K562 (cell line): Measurements from ENCODE around the gene ERF. TPM values are rescaled to one million over a fixed set of nuclear protein-coding genes. Genes with fewer than 3 reads are reported as not detected.

Experiments used
- BRD9 ChIP-seq: fragments of 450-650 bp; IDR thresholded peaks from 2 replicates; pipeline ENCODE4 v1.6.1; 2018; ENCODE audit warnings: low read depth; ENCODE audit not compliant: partially characterized antibody
- CREB1 ChIP-seq, 2 experiments: sonication (generic) in 1 of 2; formaldehyde crosslinking in 1 of 2; IDR thresholded peaks; 2 replicates each; pipeline versions ENCODE4 v1.6.1 to v1.8.0; 2012 to 2022; ENCODE audit warnings: inconsistent platforms in 1 of 2, mild to moderate bottlenecking in 1 of 2, missing genetic modification reagents in 1 of 2, moderate library complexity in 1 of 2
- CXXC5 ChIP-seq: fragments of 250-450 bp; sonication (Bioruptor Pico); IDR thresholded peaks from 2 replicates; pipeline ENCODE4 v1.8.0; 2022; ENCODE audit warnings: inconsistent platforms, mild to moderate bottlenecking, moderate library complexity
- DPF2 ChIP-seq: fragments of 450-650 bp; IDR thresholded peaks from 2 replicates; pipeline ENCODE4 v1.6.1; 2016
- ESRRA ChIP-seq: fragments of 450-650 bp; IDR thresholded peaks from 2 replicates; pipeline ENCODE4 v1.6.1; 2014; ENCODE audit warnings: low read depth, mild to moderate bottlenecking, moderate library complexity, borderline replicate concordance
- JUN ChIP-seq, 2 experiments: sonication (generic) in 1 of 2; formaldehyde crosslinking in 1 of 2; IDR thresholded peaks; 2 replicates each; pipeline versions ENCODE4 v1.6.1 to v1.8.0; 2012 to 2022; ENCODE audit warnings: borderline replicate concordance in 2 of 2, mild to moderate bottlenecking in 2 of 2, improper control_type of control experiment in 1 of 2, low read depth in 1 of 2, low read length in 1 of 2, missing genetic modification reagents in 1 of 2
- JUND ChIP-seq, 2 experiments: IDR thresholded peaks; 2 replicates in 1 of 2; 3 replicates in 1 of 2; pipeline ENCODE4 v1.6.1; 2011; ENCODE audit warnings: borderline replicate concordance in 2 of 2, low read depth in 2 of 2, low read length in 2 of 2, improper control_type of control experiment in 1 of 2, missing biosample characterization in 1 of 2, missing genetic modification characterization in 1 of 2, missing genetic modification reagents in 1 of 2
- KHSRP ChIP-seq: fragments of 450-650 bp; IDR thresholded peaks from 2 replicates; pipeline ENCODE4 v1.6.1; 2017
- MAFF ChIP-seq: IDR thresholded peaks from 2 replicates; pipeline ENCODE4 v1.6.1; 2012; ENCODE audit warnings: low read length, improper control_type of control experiment
- NEUROD1 ChIP-seq: fragments of 150-350 bp; IDR thresholded peaks from 2 replicates; pipeline ENCODE4 v1.6.1; 2014; ENCODE audit warnings: borderline replicate concordance, low read length, low read depth; ENCODE audit not compliant: partially characterized antibody
- NR2C2 ChIP-seq, 2 experiments: fragments of 200-800 bp in 1 of 2; sonication (Bioruptor generic) in 1 of 2; sonication (generic) in 1 of 2; formaldehyde crosslinking in 1 of 2; IDR thresholded peaks; 2 replicates each; pipeline versions ENCODE4 v1.6.1 to v1.8.0; 2016 to 2022; ENCODE audit warnings: mild to moderate bottlenecking in 1 of 2, missing compliant biosample characterization in 1 of 2, missing genetic modification characterization in 1 of 2, missing genetic modification reagents in 1 of 2
- NR3C1 ChIP-seq: sonication (generic); formaldehyde crosslinking; IDR thresholded peaks from 2 replicates; pipeline ENCODE4 v1.8.1; 2022; ENCODE audit warnings: missing genetic modification reagents
- RAD51 ChIP-seq: fragments of 450-650 bp; IDR thresholded peaks from 2 replicates; pipeline ENCODE4 v1.7.1; 2016; ENCODE audit warnings: low read depth, mild to moderate bottlenecking, borderline replicate concordance
- SP2 ChIP-seq: IDR thresholded peaks from 2 replicates; pipeline ENCODE4 v1.6.1; 2011; ENCODE audit warnings: mild to moderate bottlenecking, low read depth, low read length, moderate library complexity; ENCODE audit not compliant: poor library complexity, severe bottlenecking; ENCODE audit errors: extremely low read depth
- ZBTB9 ChIP-seq: fragments of 450-650 bp; formaldehyde crosslinking; IDR thresholded peaks from 2 replicates; pipeline ENCODE4 v1.4.0; 2020; ENCODE audit warnings: mild to moderate bottlenecking, moderate library complexity
- ZEB2 ChIP-seq: fragments of 450-650 bp; IDR thresholded peaks from 2 replicates; pipeline ENCODE4 v1.6.1; 2016
- ZFP30 ChIP-seq: fragments of 250-450 bp; sonication (Bioruptor Pico); IDR thresholded peaks from 2 replicates; pipeline ENCODE4 v1.8.0; 2022; ENCODE audit warnings: moderate library complexity, mild to moderate bottlenecking, inconsistent platforms, borderline replicate concordance
- ZNF217 ChIP-seq: sonication (generic); formaldehyde crosslinking; IDR thresholded peaks from 2 replicates; pipeline ENCODE4 v1.8.0; 2022; ENCODE audit warnings: mild to moderate bottlenecking, missing genetic modification reagents
- ZNF239 ChIP-seq: fragments of 250-450 bp; sonication (Bioruptor Pico); IDR thresholded peaks from 2 replicates; pipeline ENCODE4 v1.4.0; 2020; ENCODE audit warnings: mild to moderate bottlenecking
- ZNF398 ChIP-seq: fragments of 250-450 bp; sonication (Bioruptor Pico); IDR thresholded peaks from 2 replicates; pipeline ENCODE4 v1.8.0; 2021; ENCODE audit warnings: moderate library complexity, mild to moderate bottlenecking, inconsistent platforms
- ZNF75A ChIP-seq: fragments of 450-650 bp; formaldehyde crosslinking; IDR thresholded peaks from 2 replicates; pipeline ENCODE4 v1.4.0; 2020; ENCODE audit warnings: mild to moderate bottlenecking
- polyA plus RNA-seq, 8 experiments: library from polyadenylated mRNA; depleted of rRNA in 4 of 8; stranded (reverse) in 5 of 8; unstranded in 3 of 8; fragments of >200 nt; fragmentation: Nextera tagmentation in 2 of 8; fragmentation: Illumina TruSeq in 1 of 8; extraction: Ambion mirVana in 2 of 8; extraction: Trizol in 1 of 8; gene quantifications; 2 replicates each; pipeline versions ENCODE4 v1.2.1 to v1.2.3, GENCODE V29; 2011 to 2014; ENCODE audit warnings: inconsistent platforms in 1 of 8, missing spikeins in 1 of 8
- total RNA-seq, 7 experiments: library from RNA; depleted of rRNA in 6 of 7; stranded (reverse); fragments of >200 nt in 6 of 7; fragmentation: Illumina TruSeq in 2 of 7; extraction: Trizol in 2 of 7; gene quantifications; 2 replicates each; pipeline versions ENCODE4 v1.2.1 to v1.2.3, GENCODE V29; 2011 to 2021; ENCODE audit warnings: low replicate concordance in 1 of 7
- TF ChIP-seq, protein P1 (sequence below): fragments of 450-650 bp; formaldehyde crosslinking; conservative IDR thresholded peaks from 2 replicates; pipeline ENCODE4 v1.4.0; 2022; ENCODE audit warnings: mild to moderate bottlenecking, missing genetic modification characterization

Gene ERF
- total and polyA plus RNA-seq, 9 of the 15 experiments (the other 6 are each of a cell fraction or from before 2014, with no cell fraction given), result 0.03 to 75.4 (median 27.0) TPM

- no peak for TF ChIP-seq NEUROD1
- peak; percentile 73; the same call in 1 of the 2 replicates for TF ChIP-seq ZBTB9
- TF ChIP-seq RAD51, result peak; percentile 67; the same call in 1 of the 2 replicates
- no peak; the same call in 1 of the 2 replicates for TF ChIP-seq ESRRA
- no peak for TF ChIP-seq MAFF
- no peak for TF ChIP-seq BRD9
- TF ChIP-seq ZNF398, result no peak
- no peak for TF ChIP-seq NR3C1 (CRISPR knock-in tag)
- TF ChIP-seq NR2C2 (CRISPR knock-in tag; IDR thresholded peaks at IDR 0.05), result peak; percentile 76
- peak; percentile 99 for TF ChIP-seq NR2C2 (tag; IDR thresholded peaks at IDR 0.05)
- peak; percentile 58; the same call in 1 of the 2 replicates for TF ChIP-seq ZNF75A (CRISPR knock-in tag)
- peak; percentile 78 for TF ChIP-seq CREB1 (IDR thresholded peaks at IDR 0.05)
- peak; percentile 74; the same call in 1 of the 2 replicates for TF ChIP-seq CREB1 (CRISPR knock-in tag; IDR thresholded peaks at IDR 0.05)
- peak; percentile 53 for TF ChIP-seq ZNF239 (CRISPR knock-in tag)
- no peak for TF ChIP-seq DPF2
- TF ChIP-seq, protein P1, sequence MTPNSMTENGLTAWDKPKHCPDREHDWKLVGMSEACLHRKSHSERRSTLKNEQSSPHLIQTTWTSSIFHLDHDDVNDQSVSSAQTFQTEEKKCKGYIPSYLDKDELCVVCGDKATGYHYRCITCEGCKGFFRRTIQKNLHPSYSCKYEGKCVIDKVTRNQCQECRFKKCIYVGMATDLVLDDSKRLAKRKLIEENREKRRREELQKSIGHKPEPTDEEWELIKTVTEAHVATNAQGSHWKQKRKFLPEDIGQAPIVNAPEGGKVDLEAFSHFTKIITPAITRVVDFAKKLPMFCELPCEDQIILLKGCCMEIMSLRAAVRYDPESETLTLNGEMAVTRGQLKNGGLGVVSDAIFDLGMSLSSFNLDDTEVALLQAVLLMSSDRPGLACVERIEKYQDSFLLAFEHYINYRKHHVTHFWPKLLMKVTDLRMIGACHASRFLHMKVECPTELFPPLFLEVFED (CRISPR knock-in tag), result 0 out of 2 replicates have a peak, but pooled peaks have one; percentile 70
- no peak for TF ChIP-seq ZFP30 (CRISPR knock-in tag)
- no peak for TF ChIP-seq ZNF217 (CRISPR knock-in tag)
- TF ChIP-seq JUN (IDR thresholded peaks at IDR 0.05; ENCODE audit: borderline replicate concordance, low read depth, low read length), result peak; percentile 65; the same call in 1 of the 2 replicates
- TF ChIP-seq JUN (CRISPR knock-in tag; IDR thresholded peaks at IDR 0.05; ENCODE audit: borderline replicate concordance), result no peak
- TF ChIP-seq CXXC5 (CRISPR knock-in tag), result peak; percentile 95
- TF ChIP-seq ZEB2, result no peak
- peak; percentile 57; the same call in 1 of the 2 replicates for TF ChIP-seq JUND (IDR thresholded peaks at IDR 0.05; ENCODE audit: borderline replicate concordance, low read depth, low read length)
- TF ChIP-seq JUND (tag; IDR thresholded peaks at IDR 0.05; ENCODE audit: borderline replicate concordance, low read depth, low read length), result peak; percentile 68; the same call in 1 of the 3 replicates
- no peak for TF ChIP-seq KHSRP
- TF ChIP-seq SP2, result no peak
Measured at GRCh38 chr19:42244347-42245220, 10.3 kb downstream of the ERF start (continued).
